ENCODE measurements around the gene PPP2R1A.

PPP2R1A gene
- total RNA-seq: 140 to 151 reads per million in 2 donors

DNA sequence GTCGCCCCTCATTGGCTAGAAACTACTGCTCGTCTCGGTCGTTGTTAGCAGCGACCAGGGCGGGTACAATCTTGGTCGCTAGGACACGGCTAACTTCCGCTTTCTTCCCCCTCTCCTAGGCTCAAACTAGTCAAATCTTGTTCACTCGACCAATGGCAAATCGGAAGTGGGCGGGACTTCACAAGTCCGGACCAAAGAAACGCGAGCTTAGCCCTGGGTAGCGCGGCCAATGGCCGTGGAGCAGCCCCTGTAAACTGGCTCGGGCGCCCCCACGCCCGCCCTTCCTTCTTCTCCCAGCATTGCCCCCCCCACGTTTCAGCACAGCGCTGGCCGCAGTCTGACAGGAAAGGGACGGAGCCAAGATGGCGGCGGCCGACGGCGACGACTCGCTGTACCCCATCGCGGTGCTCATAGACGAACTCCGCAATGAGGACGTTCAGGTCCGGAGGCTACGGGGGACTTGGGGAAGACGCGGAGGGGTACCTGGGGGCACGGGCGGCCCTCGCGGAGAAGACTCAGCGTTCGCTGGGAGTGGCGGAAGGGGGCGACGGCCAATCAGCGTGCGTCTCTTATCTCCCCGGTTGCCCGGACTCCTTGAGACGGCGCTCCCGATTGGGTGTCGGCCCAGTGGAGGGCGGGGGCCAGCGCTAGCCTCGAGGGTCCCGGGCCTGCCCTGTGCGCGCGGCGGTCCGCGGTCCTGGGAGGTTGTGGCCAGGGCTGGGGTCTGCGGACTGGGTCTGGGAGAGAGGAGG is at the start of gene PPP2R1A:
TSS of gene PPP2R1A (plus strand) at position 318 of the 752 bp plus-strand sequence. CDS start at position 363, 45 bp downstream.
- DNase-seq: peak; percentile 91 to 100 (median 98)

DNA sequence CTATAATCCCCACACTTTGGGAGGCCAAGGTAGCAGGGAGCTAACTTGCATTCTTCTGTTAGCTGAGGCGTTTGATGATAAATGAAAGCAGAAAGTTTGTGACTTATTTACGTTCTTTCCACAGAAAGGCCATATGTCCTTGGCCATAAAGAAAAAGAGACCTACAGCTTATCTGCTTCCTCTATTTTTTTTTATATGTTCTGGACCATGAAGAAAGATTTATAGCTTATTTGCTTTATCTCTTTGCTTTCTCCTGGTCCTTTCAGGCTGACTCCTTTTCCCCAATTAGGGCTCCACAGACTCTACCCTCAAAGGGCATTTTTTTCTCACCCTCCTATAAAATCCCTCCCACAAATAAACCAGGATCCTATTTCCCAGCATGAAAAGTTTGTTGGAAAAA is 48.6 kb upstream of the PPP2R1A start:
- no peak for DNase-seq

DNA sequence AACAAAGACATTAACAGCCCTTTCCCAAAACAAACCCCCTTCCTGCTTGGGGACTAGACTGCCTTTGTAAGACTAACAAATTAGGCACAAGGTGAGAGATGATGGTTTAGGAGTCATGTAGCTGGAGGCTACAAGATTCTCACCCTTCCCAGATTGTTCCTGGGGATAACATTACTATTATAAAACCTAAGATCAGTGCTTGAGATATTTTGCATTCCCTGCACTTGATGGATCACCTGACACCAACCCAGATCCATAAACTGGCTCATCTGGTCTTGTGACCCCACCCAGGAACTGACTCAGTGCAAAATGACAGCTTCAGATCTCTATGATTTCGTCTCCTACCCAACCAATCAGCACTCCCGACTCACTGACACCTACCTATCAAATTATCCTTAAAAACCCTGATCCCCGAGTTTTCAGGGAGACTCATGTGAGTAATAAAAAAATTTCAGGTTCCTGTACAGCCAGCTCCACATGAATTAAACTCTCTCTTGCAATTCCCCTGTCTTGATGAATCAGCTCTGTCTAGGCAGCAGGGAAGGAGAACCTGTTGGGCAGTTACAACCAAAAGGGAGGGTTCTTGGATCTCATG is 47.8 kb upstream of the PPP2R1A start:
- no peak for DNase-seq

DNA sequence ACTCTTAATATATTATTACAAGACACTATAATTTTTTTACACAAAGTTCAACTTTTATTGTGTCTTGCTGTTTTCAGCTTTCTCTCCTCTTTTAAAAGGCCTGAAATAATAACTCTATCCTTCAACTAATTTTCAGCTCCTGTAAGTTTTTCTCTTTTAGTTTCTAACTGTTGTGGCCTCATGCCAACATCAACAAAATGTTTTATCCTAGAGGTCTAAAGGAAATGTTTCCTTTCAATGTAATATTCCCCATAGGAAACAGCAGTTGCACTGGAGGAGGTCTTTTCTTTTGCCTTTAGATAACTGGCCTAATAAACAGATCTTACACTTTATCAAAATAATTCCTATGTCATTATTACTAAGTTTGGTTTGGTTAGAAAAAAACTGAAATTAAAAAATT is 41.6 kb upstream of the PPP2R1A start:
- no peak for DNase-seq

DNA sequence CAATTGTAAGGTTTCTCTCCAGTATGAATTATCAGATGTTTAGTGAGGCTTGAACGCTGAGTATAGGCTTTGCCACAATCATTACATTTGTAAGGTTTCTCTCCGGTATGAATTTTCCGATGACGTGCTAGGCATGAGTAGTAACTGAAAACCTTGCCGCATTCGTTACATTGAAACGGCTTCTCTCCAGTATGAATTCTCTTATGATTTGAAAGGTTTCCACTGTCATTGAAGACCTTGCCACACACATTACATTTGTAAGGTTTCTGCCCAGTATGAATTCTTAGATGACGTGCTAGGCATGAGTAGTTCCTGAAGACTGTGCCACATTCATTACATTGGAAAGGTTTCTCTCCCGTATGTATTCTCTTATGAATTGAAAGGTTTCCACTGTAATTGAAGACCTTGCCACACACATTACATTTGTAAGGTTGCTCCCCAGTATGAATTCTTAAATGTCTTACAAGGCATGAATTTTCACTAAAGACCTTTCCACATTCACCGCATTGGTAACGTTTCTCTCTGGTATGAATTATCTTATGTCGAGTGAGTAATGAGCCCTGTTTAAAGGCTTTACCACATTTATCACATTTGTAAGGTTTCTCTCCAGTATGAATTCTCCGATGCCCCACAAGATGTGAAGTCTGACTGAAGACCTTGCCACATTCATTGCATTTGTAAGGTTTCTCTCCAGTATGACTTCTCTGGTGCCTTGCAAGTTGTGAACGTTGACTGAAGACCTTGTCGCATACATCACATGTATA is 34.1 kb upstream of the PPP2R1A start:
- DNase-seq: no peak

DNA sequence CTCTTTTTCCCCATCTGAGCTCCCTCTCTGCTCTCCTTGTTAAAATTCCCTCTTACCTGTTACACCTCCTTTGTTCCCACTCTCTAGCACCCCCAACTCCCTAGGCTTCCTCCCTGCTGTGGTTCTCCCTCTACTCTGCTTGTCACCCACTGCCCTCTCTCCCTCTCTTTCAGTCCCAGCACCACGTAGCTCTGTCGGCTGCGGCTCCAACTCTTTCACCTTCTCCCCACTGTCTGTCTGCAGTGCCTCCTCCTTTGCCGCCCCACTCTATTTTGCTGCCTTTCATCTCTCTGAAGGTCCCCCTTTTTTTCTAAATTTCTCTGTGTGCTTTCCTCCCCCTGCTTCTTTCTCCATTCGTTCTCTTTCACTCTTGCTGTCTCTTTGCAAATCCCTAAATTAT is 19.5 kb upstream of the PPP2R1A start:
- peak in 1 of 5 experiments; percentile 22 for DNase-seq

DNA sequence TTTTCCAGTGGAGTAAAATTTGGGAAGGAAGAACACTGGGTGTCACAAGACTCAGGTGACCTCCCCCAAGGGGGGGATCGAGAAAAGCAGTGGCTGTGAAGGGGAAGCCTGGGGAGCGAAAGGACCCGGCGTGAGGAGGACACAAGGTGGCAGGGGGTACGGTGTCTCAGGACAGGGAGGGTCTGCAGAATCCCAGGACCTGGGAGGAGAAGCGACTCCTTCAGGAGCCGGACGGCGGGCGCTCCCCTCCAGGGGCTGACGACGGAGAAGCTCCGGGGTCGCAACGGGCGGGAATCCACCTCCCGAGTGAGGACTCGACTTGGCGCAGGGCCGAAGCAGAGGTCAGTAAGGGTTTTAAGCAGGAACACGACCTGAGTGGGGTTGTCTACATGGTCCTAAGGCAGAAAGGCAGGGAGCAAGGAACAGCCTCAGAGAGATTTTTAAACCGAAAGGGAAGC is 19.0 kb upstream of the PPP2R1A start:
- DNase-seq: no peak

DNA sequence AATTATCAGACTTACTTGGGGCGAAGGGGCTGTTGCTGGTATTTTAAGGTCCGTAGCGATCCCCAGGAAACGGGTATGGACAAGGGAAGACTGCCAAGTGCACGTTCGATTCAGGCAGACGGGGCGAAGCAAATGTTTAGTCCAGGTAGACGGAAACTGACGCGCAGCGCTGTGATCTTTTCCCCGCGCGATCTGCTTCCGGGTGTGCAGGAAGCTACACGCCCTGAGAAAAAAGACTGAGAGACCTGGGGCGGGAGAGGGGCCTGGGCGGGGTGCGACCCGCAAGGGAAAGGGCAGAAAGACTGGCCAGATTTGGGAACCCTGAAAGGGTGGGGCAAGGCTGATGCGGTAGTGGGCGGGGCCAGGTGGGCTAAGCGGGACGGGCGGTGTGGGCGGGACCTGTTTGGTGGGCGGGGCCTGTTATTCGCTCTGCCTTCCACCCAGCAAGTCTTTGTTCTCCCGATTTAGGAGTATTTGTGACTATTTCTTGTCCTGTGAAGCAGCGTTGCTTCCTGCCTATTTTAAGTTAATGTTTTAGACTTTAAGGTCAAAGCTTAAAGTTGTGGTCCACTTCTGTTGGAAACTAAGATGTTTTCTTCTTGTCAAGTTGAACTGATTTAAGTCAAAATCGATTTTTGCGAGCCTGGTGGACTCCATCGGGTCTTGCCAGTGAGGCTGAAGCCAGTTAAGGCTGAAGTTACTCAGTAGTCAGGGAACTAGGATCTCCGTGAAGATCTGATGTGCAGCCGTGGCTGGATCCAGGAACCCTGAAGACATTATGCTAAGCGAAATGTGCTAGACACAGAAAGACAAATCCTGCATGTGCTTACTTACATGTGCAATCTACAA is 18.3 kb upstream of the PPP2R1A start, which contains the start of gene ZNF836:
TSS of gene ZNF836 (minus strand) at position 301 of the 849 bp plus-strand sequence. CDS start 3,549 bp downstream, outside the sequence.
- DNase-seq: peak; percentile 77 to 89 (median 88)

DNA sequence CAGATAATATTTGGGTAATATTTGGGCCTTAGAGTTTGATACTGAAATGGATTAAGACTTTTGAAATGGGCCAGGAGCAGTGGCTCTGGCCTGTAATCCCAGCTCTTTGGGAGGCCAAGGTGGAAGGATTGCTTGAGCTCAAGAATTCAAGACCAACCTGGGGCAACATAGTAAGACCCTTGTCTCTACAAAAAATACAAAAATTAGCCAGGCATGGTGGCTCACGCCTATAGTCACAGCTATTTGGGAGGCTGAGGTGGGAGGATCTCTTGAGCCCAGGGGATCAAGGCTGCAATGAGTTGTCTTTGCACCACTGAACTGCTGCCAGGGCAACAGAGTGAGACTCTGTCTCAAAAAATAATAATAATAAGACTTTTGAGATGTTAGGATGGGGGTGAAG is 17.5 kb upstream of the PPP2R1A start:
- DNase-seq: no peak

DNA sequence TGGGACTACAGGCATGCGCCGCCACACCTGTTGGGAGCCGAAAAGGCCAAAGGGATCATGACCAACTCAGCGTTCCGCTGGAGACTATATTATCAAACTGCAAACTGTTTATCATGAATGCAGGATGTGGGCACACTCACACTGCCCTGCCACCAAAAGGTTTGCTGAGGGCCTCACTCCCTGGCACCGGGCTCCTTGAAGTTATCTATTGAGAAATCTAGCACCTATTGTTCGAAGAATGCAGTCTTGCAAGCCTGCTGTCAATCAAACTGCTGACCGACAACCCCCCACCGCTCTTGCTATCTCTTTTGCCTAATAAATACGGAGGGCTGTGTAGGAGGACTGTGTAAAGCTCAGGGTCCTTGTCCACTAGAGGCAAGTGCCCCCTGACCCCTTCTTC is 13.3 kb upstream of the PPP2R1A start:
- peak in 1 of 5 experiments; percentile 7 for DNase-seq

DNA sequence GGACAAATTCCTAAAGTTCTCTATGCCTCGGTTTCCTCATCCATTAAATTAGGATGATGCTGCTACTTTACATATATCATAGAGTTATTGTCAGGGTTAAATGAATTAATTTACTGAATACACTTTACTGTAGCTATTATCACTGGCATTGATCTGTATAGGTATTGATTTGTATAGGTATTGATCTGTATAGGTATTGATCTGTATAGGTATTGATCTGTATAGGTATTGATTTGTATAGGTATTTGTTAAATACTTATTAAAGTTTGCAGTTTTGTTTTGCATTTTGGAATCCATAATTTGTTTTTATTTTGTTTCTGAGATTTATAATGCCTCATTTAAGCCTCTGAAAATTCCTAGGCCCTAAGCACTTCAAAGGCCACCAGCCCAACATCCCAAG is 2.4 kb upstream of the PPP2R1A start:
- no peak for DNase-seq

DNA sequence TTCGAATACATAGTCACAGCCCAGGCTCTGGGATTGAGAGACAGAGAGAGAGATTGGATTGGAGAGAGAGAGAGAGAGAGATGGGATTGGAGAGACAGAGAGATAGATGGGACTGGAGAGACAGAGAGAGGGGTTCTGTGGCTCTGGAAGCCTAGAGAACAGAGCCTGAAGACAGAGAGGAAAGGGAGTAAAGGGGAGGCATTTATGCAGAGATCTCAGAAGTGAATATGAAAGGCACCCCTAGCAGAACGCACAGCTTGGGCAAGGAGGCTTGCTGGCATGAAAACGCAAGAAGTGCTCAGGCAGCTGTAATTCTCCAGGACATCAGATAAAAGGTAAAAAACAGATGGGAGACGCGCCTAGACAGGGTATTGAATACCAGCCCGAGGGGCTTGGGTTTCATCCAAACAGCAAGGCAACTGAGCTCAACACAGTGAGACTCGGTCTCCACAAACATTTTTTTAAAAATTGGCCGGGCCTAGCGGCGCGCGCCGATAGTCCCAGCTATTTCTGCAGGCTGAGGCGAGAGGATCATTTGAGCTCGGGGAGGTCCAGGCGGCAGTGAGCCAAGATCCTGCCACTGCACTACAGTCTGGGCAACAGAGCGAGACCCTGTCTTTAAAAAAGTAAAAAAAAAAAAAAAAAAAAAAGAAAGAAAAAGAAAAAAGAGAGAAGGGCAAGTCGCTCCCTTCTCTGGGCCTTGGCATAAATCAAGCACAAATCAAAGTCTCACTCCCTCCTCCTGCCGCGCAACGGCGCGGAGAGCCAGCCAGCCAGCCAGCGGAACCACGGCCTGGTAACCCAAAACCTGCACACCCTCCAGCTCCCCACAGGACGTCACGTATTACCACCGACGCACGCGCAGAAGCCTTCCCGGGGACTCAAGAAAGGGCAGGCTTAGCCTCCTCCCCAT is 774 bp upstream of the PPP2R1A start:
- DNase-seq: peak in 1 of 5 experiments; percentile 93

DNA sequence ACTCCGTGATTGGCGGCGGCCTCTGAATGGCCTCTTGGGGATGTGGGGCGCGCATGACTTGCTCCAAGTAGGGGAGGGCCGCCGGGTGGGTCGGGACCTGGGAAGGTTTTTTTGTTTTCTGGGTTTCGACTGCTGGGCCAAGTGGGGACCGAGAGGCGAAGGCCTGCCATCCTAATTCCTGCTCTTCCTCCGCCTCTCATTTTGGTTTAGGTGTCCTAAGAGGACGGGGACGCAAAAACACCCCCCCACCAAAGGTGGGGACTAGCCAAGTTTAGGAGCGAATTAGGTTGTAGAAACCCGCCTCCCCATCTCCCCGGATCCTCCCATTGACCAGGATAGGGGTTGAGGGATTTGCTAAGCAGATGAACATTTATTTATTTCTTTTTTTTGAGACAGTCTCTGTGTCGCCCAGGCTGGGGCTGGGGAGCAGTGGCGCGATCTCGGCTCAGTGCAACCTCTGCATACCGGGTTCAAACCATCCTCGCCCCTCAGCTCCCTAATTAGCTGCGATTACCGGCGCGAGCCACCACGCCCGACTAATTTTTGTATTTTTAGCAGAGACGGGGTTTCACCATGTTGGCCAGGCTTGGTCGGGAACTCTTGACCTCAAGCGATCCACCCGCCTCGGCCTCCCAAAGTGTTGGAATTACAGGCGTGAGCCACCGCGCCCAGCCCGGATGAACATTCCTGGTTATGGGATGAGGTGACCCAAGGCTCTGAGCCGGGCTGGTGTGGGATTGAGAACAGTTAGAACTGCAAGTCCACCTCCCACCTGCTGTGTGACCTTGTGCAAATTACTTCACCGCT is 838 bp downstream of the PPP2R1A start:
- DNase-seq: peak in 1 of 5 experiments; percentile 43

DNA sequence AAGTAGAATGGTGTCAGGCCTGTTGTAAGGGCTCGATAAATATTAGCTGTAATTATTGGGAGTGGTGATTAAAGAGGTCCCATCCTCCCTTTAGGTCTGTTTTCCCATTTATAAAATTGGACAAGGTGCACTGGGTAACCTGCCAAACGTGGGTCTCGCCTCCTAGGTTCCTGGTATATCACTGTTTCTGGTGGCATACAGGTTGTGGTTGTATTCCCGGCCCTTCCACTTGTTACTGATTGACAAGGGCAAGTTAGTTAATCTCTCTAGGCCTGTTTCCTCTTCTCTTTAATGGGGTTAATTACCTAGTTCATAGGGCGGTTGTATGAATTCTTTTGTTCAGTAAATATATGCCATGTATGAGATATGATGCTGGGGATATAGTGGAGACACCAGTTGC is 1.5 kb downstream of the PPP2R1A start:
- DNase-seq: no peak

DNA sequence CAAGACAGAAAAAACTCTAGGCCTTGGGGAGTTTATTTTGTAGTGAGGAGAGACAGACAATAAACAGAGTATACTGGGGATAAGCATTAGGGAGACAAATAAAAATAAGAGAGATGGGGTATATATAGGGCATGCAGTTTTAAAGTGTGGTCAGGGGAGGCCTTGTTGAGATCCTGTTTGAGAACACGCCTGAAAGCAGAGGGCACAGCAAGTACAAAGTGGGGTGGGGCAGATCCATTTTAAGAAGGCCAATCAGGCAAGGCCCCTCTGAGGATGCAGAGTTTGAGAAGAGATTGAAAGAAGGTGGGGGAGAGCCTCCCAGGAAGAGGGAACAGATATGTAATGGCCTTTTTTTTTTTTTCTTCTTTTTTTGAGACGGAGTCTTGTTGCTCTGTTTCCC is 2.1 kb downstream of the PPP2R1A start:
- DNase-seq: no peak

DNA sequence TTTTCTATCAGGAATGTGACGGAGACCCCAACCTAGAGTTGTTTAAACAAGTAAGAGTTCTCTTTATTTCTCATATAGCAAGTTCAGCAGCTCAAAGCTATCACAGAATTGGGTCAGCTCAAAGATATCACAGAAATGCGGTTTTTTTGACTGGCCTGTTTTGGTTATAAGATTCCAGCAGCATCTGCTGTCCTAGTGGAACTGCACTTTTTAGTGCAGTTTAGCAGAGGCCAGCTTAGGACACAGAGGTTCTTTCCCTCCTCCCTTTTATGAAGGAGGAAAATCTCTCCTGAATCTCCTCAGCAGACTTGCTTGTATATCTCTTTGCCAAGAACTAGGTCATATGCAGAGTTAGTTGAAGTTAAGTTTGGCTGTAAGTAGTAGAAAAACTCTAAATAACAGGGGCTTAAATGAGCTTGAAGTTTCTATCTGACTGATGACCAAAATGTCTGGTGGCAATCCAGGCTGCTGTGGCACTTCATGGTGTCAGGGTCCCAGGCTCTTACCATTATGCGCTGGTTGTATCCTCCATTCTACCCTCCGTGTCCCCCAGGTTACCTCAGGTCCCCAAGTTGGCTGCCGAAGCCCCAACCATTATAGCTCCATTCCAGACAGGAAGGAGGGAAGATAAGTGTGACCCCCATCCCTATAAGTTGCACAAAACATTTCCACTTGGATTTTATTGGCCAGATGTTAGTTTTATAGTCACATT is 6.6 kb downstream of the PPP2R1A start:
- no peak for DNase-seq

DNA sequence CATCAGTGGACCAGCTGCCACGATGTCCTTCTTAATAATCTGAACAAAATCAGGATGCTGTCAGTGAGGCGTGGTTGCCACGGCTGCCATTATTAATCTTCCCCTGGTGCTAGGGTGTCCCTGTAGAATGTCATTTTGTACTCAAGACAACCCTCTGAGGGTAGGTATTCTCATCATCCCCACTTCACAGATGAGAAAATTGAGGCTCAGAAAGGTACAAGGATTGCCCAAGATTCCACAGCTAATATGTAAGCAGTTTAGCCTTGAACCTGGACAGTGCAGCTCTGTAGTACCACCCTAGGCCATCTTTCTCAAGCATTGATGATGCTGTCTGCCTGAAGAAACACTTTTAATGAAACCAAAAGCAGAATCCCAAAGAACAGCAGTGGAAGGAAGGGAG is 8.1 kb downstream of the PPP2R1A start:
- no peak for DNase-seq

DNA sequence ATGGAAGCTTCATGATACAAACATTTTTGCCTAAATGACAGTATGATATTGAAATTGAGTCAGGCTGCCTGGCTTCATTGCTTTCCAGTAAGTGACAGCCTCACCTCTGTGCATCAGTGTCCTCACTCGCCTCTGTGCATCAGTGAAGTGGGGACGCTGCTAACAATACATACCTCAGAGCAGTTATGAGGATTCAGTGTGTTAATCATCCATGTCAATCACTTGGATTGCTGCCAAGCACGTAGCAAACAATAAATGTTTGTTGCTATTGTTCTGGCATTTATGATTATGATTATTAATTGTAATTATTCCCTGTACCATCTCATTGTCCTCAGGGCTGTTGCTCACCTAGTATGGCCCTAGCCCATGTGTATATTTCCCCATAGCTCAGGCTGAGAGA is 8.8 kb downstream of the PPP2R1A start:
- no peak for DNase-seq

DNA sequence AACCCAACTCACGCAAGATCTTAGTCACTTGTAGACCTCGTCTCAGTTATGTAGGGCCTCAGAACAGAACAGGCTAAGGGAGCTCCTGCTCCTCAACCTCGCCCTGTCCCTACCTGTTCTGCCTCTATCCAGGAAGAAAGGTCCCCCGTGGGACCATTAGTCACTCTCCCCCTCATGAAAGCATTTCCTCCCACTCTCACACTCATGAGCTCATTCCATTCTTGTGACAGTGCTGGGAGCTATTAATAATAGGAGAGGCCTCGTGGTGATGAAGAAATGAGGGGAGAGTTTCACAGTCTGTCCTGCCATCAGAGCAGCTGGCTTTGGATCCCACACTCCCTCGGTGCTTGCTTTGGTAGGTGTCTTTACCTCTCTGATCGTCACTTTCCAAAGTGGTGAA is 10.2 kb downstream of the PPP2R1A start:
- DNase-seq: no peak

Measured in T-helper 2 cell (primary cell).